Measurements from ENCODE around the gene TGFBR3L. TPM values are rescaled to one million over a fixed set of nuclear protein-coding genes. Genes with fewer than 3 reads are reported as not detected.

TGFBR3L gene
- total RNA-seq, 1 donor from 2014 or later = 0.76 TPM

DNA sequence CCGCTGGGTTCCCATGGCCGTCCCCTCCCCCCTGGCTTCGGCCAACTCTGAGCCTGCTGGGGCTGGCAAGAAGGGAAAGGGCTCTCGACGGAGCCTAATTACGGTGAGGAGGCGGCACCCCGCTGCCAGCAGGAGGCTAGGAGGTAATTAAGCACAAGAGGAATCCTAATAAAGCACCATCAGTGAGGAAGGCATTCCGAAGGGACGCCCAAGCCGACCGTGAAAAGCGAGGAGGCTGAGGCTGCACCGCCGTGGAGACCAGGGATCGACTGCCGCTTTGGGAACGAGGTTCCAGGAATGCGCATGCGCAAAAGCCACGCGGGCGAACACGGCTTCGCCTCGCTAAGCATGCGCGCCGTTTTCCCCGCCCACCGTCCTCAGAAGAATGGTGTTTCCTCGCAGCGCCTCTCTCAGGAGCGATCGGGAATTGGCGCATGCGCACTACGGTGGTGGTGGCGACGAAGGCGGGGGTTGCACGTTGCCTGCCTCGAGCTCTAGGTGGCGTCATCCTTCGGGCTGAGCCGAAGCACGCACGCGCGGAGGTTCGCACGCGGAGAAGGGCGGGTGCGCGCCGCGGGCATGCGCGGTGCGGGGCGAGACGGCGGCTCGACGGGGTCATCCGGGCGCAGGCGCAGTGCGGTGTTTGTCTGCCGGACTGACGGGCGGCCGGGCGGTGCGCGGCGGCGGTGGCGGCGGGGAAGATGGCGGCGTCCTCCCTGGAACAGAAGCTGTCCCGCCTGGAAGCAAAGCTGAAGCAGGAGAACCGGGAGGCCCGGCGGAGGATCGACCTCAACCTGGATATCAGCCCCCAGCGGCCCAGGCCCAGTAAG, 11.2 kb upstream of the TGFBR3L start, which contains the start of gene MAP2K7:
Gene MAP2K7, plus strand, starts transcription at position 634 of the 830 bp plus-strand sequence. Its CDS starts 68 bp downstream, at position 702.
- peak; percentile 90 for DNase-seq (ENCODE audit: extremely low read depth, low read depth, low spot score)

DNA sequence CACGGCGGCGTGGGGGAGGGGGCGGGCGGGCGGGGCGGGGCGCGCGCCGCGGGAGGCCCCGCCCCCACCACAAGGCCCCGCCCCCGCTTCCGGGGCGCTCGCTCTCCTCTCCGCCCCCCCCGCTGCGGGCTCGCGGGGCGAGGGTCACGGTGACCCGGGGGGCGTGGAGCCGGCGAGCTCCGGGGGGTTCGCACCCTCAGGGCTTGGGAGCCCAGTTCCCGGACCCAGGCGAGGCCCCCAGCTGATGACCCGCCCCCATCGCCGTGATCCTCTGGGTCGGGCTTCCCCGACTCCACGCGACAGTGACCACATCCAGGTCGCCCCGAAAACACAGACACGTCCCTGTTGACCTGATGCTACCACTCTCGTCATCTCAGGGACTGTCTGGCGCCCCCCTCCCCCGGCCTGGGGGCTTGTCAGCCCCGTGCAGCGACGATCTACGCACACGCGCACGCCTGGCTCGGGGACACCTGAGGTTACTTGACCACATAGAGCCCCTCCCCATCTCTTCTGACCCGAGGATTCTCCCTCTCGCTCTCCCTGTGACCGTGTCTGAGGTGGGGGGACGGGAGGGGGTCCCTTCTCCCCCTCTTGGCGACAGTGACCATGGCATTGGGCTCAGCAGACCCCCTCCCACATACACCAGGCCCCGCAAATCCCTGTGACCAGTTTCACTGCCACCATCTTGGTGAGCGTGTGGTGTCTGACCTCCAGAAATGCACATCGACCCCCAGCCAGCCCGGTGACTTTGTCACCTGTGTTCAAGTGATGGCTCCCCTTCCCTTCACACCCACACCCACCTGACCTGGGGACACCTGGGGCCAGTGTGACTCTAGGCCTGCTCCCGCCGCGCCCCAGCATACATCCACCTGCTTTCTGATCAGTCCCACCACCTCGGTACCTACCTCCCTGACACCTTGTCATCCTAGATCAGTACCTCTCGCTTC, 10.3 kb upstream of the TGFBR3L start:
- no peak for DNase-seq (ENCODE audit: extremely low read depth, low read depth, low spot score)

DNA sequence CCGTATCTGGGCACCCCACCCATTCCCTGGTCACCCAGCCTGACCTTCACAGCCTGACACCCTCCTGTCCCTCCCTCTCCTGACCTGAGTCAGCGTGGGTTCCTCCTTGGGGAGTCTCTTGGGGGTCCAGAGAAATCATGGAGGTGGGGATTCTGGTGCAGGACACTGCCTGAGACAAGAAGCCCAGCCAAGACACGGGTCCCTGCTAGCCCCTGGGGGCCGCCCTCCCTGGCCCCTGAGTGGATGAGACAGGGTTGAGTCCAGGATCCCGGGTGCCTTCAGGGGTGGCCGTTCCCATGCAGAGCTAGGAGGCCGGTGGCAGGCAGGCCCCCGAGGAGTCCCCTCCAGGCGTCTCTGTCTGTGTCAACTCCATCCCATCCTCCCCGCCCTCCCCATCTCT, 9.4 kb upstream of the TGFBR3L start:
- no peak for DNase-seq (ENCODE audit: extremely low read depth, low read depth, low spot score)

DNA sequence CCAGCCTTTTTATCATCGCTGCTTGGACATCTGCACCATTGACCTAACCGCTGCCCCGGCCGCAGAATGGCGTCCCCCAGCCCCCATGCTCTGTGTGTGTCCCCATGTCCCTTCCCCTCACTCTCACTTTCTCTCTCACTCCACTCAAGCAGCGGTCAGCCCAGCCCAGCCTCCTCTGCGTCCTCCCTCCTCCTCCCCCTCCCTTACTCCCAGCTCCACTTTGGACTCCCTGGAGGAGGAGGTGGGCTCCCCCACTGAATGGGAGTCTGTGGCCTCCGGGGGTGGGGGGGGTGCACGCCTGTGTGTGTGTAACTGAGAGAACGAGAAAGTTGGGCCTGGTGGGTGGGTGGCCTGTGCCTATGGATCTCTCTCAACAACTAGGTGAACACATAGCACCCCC, 8.8 kb upstream of the TGFBR3L start:
- no peak for DNase-seq (ENCODE audit: extremely low read depth, low read depth, low spot score)

- no peak for DNase-seq (ENCODE audit: extremely low read depth, low read depth, low spot score)
These were observed 7.5 kb upstream of the TGFBR3L start for GRCh38 chr19:7907122-7907521.

DNA sequence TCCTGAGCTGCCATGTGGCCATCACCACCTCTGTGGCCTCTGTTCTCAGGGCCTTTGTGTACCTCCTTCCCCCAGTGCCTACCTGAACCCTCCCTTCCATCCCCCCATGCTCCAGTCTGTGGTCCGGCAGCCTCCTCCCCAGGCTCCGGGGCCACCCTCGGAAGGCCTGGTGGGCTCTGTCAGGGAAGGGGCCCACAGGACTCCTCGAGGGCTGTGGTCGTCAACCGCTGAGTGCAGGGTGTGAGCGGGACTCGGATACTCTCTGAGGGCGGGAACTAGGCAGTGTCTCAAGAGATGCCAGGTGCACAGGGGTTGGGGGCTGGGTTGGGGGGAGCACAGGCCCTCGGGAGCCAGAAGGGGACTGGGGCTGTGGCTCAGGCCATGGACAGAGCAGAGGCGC, 7.1 kb upstream of the TGFBR3L start:
- DNase-seq (ENCODE audit: extremely low read depth, low read depth, low spot score) = no peak

GRCh38 chr19:7908078-7908699, 6.4 kb upstream of the TGFBR3L start:
- no peak for DNase-seq (ENCODE audit: extremely low read depth, low read depth, low spot score)

- DNase-seq (ENCODE audit: extremely low read depth, low read depth, low spot score) = no peak
These were observed 5.7 kb upstream of the TGFBR3L start for GRCh38 chr19:7908742-7909461.

GRCh38 chr19:7909471-7910067, 5.1 kb upstream of the TGFBR3L start:
- DNase-seq (ENCODE audit: extremely low read depth, low read depth, low spot score) = no peak

DNA sequence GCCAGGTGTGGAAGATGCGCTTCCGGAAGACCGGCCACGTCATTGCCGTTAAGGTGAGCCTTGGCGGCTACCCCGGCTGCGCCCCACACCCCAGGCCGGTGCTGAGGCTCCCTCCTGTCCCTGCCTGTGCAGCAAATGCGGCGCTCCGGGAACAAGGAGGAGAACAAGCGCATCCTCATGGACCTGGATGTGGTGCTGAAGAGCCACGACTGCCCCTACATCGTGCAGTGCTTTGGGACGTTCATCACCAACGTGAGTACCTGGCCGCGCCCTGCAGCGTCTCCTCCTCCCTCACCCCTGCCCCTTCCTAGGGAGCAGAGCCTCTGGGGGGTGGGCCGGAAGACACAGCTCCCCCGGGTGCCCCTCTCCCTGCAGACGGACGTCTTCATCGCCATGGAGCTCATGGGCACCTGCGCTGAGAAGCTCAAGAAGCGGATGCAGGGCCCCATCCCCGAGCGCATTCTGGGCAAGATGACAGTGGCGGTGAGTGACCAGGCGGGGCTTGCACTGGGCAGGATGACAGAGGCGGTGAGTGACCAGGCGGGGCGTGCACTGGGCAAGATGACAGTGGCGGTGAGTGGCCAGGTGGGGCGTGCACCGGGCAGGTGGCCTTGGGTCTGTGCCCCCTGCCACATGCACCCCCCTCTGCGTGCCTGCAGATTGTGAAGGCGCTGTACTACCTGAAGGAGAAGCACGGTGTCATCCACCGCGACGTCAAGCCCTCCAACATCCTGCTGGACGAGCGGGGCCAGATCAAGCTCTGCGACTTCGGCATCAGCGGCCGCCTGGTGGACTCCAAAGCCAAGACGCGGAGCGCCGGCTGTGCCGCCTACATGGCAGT, 4.1 kb upstream of the TGFBR3L start:
- no peak for DNase-seq (ENCODE audit: extremely low read depth, low read depth, low spot score)

- DNase-seq (ENCODE audit: extremely low read depth, low read depth, low spot score) = no peak
These were observed 3.0 kb upstream of the TGFBR3L start for GRCh38 chr19:7911508-7912143.

DNA sequence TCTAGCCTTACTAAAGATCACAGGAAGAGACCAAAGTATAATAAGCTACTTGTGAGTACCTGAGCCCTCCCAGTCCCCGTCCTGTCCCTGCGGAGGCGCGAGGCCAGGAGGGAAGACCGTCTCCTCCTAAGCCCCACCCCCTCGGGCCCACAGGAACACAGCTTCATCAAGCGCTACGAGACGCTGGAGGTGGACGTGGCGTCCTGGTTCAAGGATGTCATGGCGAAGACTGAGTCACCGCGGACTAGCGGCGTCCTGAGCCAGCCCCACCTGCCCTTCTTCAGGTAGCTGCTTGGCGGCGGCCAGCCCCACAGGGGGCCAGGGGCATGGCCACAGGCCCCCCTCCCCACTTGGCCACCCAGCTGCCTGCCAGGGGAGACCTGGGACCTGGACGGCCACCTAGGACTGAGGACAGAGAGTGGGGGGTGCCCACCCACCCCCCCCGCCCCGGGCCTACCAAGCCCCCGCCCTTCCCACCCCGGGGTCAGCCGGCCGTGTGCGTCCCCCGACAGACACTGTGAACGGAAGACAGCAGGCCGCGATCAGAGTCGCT, 2.4 kb upstream of the TGFBR3L start:
- DNase-seq (ENCODE audit: extremely low read depth, low read depth, low spot score) = no peak

GRCh38 chr19:7912697-7913564, 1.7 kb upstream of the TGFBR3L start:
- DNase-seq (ENCODE audit: extremely low read depth, low read depth, low spot score) = no peak

GRCh38 chr19:7913652-7914051, 978 bp upstream of the TGFBR3L start:
- no peak for DNase-seq (ENCODE audit: extremely low read depth, low read depth, low spot score)

GRCh38 chr19:7914099-7914498, 531 bp upstream of the TGFBR3L start:
- no peak for DNase-seq (ENCODE audit: extremely low read depth, low read depth, low spot score)

DNA sequence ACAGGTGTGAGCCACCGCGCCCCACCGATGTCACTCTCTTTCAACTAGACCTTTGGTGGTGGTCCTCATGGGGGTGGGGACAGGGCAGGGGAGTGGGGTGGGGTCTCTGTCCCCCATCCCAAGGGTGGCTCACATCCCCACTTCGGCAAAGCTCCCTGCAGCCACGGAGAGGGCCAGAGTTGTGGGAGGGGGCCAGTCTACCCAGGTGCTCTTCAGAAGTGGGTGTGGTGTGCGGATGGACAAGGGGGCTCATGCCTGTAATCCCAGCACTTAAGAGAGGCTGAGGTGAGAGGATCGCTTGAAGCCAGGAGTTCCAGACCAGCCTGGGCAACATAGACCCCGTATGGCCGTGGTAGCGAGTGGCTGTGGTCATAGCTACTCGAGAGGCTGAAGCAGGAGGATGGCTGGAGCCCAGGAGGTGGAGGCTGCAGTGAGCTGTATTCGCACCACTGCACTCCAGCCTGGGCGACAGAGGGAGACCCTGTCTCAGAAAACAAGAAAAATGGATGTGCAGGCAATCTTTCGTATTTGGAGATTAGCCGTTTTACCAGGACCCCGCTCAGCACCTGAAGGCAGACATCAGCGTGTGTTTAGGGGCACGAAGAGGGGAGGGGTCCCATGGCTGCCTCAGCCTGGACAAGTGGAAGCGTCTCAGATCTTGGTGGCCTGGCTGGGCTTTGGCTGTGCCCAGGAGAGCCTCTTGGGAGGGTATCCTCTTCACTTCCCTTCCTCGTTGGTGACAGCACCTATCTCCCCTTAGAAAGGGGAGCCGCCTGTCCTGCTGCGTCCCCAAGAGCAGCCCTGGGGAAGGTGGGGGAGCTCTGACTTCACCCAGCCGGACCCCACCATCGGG, 846 bp downstream of the TGFBR3L start:
- no peak for DNase-seq (ENCODE audit: extremely low read depth, low read depth, low spot score)

All from glomerular endothelial cell (primary cell).